WI38 (cell line): ENCODE results near the gene SHISAL2A.
"Not testable (repeated sequence)": the region's sequence is repeated elsewhere in the genome, so short reads cannot be mapped to it uniquely, and the experiment has no call there.

Experiments used
- H3K4me3 ChIP-seq: 2 replicates; pipeline ENCODE4 v1.5.1; 2011; ENCODE audit warnings: low read depth, mild to moderate bottlenecking, control low read depth, low read length
- TF ChIP-seq, protein P1 (sequence below): IDR thresholded peaks from 2 replicates; pipeline ENCODE4 v1.5.1; 2012; ENCODE audit warnings: low read depth, mild to moderate bottlenecking, control low read depth, low read length

SHISAL2A gene

DNA sequence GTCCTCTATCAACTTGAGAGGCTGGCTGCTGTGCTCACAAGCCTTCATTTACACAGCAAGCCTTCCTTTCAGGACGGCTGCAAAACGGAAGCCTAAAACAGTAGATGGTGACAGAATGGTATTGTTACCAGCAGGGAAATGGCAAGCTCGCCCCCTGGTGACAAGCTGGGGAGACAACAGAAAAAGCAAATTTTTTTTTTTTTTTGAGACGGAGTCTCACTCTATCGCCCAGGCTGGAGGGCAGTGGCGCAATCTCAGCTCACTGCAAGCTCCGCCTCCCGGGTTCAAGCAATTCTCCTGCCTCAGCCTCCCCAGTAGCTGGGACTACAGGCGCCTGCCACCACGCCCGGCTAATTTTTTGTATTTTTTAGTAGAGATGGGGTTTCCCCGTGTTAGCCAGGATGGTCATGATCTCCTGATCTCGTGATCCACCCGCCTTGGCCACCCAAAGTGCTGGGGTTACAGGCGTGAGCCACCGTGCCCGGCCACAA, 53.3 kb downstream of the SHISAL2A start:
- TF ChIP-seq, protein P1, sequence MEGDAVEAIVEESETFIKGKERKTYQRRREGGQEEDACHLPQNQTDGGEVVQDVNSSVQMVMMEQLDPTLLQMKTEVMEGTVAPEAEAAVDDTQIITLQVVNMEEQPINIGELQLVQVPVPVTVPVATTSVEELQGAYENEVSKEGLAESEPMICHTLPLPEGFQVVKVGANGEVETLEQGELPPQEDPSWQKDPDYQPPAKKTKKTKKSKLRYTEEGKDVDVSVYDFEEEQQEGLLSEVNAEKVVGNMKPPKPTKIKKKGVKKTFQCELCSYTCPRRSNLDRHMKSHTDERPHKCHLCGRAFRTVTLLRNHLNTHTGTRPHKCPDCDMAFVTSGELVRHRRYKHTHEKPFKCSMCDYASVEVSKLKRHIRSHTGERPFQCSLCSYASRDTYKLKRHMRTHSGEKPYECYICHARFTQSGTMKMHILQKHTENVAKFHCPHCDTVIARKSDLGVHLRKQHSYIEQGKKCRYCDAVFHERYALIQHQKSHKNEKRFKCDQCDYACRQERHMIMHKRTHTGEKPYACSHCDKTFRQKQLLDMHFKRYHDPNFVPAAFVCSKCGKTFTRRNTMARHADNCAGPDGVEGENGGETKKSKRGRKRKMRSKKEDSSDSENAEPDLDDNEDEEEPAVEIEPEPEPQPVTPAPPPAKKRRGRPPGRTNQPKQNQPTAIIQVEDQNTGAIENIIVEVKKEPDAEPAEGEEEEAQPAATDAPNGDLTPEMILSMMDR = peak; percentile 69
- not testable (repeated sequence) for H3K4me3 ChIP-seq

DNA sequence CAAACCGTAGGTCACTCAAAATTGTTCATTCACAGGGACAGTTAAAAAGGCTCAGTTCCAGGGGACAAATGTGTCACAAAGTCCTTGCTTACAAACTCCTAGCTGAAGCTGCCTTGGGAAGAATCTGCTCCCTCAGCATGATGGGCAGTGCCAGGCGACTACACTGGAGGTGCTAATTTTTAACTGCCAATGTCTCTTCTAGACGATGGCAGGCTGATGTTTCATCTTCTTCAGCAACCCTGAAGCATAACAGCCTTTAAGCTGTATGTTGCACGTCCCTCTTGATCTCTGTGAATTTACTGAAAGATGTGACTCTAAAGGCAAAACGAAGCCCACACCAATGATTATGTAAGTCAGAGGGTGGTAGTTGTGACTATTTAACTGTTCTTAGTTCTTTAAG, 53.9 kb downstream of the SHISAL2A start:
- no peak overlapping the region for H3K4me3 ChIP-seq
- TF ChIP-seq, protein P1 = no peak

DNA sequence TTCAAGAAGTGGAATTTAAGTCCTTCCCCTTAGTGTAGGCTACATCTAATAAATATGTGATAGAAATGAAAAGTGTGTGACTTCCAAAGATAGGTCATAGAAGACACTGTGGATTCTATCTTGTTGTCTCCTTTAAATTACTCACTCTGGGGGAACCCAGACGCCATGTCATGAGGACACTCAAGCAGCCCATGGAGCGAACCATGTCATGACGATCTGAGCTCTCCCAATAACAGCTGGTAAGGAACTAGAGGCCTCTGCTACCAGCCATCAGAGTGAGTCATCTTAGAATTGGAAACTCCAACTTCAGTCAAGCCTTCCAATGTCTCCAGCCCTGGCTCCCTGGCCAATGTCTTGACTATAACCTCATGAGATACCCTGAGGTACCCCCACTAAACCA, 58.9 kb downstream of the SHISAL2A start:
- no peak overlapping the region for H3K4me3 ChIP-seq
- TF ChIP-seq, protein P1 = no peak

DNA sequence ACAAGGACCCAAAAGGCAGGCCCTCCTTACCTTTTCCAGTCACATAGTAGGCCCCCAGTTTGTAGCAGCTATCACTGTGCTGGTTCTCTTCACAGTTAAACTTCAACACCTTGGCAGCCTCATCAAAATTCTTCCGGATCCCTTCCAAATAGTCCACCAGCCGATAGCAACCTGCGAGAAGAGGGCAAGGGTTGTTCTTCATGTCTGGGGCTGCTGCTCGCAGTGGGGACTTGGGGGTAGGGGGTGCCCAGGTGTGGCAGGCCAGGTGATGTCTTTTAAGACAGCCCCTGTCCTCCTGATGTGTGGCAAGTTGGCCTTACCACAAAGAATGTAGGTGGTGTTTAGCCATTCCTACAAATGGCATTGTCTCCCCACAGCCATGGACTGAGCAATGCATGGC, 59.7 kb downstream of the SHISAL2A start:
- no peak overlapping the region for H3K4me3 ChIP-seq
- TF ChIP-seq, protein P1 = no peak

DNA sequence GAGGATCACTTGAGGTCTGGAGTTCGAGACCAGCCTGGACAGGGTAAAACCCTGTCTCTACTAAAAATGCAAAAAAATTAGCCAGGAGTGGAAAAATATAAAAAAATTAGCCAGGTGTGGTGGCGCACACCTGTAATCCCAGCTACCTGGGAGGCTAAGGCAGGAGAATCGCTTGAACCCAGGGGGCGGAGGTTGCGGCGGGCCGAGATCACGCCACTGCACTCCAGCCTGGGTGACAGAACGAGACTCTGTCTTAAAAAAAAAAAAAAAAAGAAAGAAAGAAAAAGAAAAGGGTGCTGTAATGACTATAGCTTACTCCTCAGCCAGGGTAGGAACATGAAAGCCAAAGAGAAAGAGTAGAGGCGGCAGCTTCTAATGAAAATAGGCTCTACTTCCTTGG, 60.4 kb downstream of the SHISAL2A start:
- not testable (repeated sequence) for H3K4me3 ChIP-seq

DNA sequence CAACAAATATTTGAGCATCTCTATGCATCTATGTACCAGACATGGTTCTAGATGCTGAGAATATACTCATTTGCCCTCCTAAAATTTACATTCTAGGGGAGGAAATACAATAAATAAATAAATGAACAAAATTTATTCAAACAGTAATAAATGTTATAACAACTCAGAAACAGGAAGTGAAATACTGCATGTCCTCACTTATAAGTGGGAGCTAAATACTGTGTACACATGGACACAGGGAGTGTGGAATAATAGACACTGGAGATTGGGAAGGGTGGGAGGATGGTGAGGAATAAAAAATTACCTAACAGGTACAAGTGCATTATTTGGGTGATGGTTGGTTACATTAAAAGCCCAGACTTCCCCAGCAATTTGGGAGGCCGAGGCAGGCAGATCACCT, 60.9 kb downstream of the SHISAL2A start:
- H3K4me3 ChIP-seq = no peak overlapping the region
- TF ChIP-seq, protein P1 = no peak

DNA sequence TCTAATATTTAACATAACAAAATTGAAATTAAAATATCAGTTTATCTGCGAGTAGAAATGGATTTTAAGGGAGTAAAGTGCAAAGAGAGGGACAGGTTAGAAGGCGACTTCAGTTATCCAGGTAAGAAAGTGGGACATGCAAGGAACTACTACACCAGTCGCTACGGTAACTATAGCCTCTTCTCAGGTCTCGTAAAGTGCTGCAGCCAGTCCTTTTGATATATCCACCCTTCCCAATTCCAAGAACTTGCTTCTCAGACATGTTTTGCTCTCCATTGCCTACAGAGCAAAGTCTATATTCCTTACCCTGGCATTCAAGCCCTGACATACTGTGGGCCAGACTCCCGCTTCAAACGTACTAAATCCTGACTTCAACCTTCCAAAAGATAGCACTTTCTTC, 62.7 kb downstream of the SHISAL2A start:
- no peak overlapping the region for H3K4me3 ChIP-seq
- TF ChIP-seq, protein P1 = no peak

DNA sequence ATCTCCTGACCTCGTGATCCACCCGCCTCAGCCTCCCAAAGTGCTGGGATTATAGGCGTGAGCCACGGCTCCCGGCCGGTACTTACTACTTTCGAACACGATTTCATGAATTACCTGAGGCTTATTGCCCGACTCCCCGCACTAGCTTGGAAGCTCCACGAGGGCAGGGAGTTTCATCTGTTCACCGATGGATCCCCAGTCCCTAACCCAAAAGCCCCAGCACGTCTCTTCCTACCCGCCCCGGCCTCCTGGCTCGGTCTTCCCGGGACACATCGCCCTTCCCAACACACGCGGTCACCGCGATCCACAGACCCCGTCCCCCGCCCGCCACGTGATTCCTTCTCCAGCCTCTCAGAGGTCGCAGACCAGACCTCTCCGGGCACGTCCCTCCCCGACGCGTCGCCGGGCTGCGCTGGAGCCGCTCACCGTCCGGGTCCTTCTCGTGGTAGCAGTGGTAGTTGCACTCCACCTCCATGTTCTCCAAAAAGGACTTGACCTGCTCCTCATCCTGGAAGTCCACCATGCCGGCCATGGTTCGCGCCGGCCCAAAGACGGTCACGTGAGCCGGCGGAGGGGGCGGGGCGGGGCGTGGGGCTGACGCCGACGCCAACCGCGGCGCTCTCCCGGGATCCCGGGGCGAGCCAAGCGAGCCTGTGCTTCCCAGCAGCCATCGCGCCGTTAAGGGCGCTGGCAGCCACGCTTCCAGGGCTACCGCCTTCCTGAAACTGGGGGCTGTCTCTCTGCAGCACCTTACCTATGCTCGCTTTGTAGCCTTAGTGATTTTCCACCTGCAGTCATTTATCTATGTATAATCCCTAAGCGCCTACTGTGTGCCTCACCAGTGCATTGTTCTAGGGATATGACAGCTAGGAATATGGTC, 65.1 kb downstream of the SHISAL2A start, which contains the start of gene COA7:
TSS of gene COA7 (minus strand) at position 553 of the 880 bp plus-strand sequence. CDS start at position 532, 21 bp downstream.
- H3K4me3 ChIP-seq = peak within 1 kb of the TSS; percentile 77
- TF ChIP-seq, protein P1 = no peak
